CD4-positive, CD25-positive, alpha-beta regulatory T cell (primary cell): ENCODE measurements around the gene COPS7A. TPM values are rescaled to one million over a fixed set of nuclear protein-coding genes. Genes with fewer than 3 reads are reported as not detected.
"Not testable (repeated sequence)": the region's sequence is repeated elsewhere in the genome, so short reads cannot be mapped to it uniquely, and the experiment has no call there.

Experiments used
- ATAC-seq, 2 donors: fragments of 150-1000 bp; cut with Tn5 transposase; one replicate each; pipeline ENCODE4 v1.10.0; 2021; ENCODE audit warnings: low read depth in 2 of 2, moderate number of reproducible peaks in 2 of 2, moderate library complexity in 1 of 2
- DNase-seq, 3 donors: peaks; one replicate each; pipeline versions ENCODE4 v3.0.0 to v3.0.0-alpha.2; 2012 to 2022; ENCODE audit warnings: mixed read lengths in 1 of 3
- H3K27ac ChIP-seq: one replicate; pipeline ENCODE4 v1.7.0; 2013; ENCODE audit warnings: mild to moderate bottlenecking, low read length; ENCODE audit not compliant: insufficient read depth, poor library complexity, severe bottlenecking
- H3K27me3 ChIP-seq: one replicate; pipeline ENCODE4 v1.7.0; 2013; ENCODE audit warnings: low read length; ENCODE audit not compliant: control insufficient read depth, insufficient read depth
- H3K36me3 ChIP-seq: one replicate; pipeline ENCODE4 v1.7.0; 2013; ENCODE audit warnings: mild to moderate bottlenecking, low read length, moderate library complexity; ENCODE audit not compliant: control insufficient read depth, insufficient read depth
- H3K4me1 ChIP-seq: 2 replicates; pipeline ENCODE4 v1.7.0; 2013; ENCODE audit warnings: mild to moderate bottlenecking, low read length; ENCODE audit not compliant: insufficient read depth, control insufficient read depth, poor library complexity, severe bottlenecking
- H3K4me3 ChIP-seq: one replicate; pipeline ENCODE4 v1.7.0; 2013; ENCODE audit warnings: low read depth, mild to moderate bottlenecking, low read length, moderate library complexity
- H3K9me3 ChIP-seq, 2 experiments: 1 replicate in 1 of 2; 2 replicates in 1 of 2; pipeline ENCODE4 v1.7.0; 2013; ENCODE audit warnings: low read length in 2 of 2, mild to moderate bottlenecking in 1 of 2, moderate library complexity in 1 of 2; ENCODE audit not compliant: control insufficient read depth in 2 of 2
- H3K27ac Mint-ChIP-seq, 3 donors: one replicate each; pipeline ENCODE4 v1.8.0; 2020 to 2022; ENCODE audit warnings: mild to moderate bottlenecking in 3 of 3, mixed read lengths in 3 of 3, moderate library complexity in 2 of 3
- H3K27me3 Mint-ChIP-seq: one replicate; pipeline ENCODE4 v1.8.0; 2022; ENCODE audit warnings: mild to moderate bottlenecking, mixed read lengths
- H3K36me3 Mint-ChIP-seq: one replicate; pipeline ENCODE4 v1.8.0; 2020; ENCODE audit warnings: mixed read lengths
- H3K4me1 Mint-ChIP-seq, 4 donors: one replicate each; pipeline ENCODE4 v1.8.0; 2020 to 2022; ENCODE audit warnings: mixed read lengths in 4 of 4, mild to moderate bottlenecking in 1 of 4
- H3K4me3 Mint-ChIP-seq, 4 donors: one replicate each; pipeline ENCODE4 v1.8.0; 2020 to 2022; ENCODE audit warnings: mild to moderate bottlenecking in 4 of 4, mixed read lengths in 4 of 4, moderate library complexity in 3 of 4
- H3K9me3 Mint-ChIP-seq, 7 donors: one replicate each; pipeline ENCODE4 v1.8.0; 2020 to 2022; ENCODE audit warnings: mixed read lengths in 7 of 7, mild to moderate bottlenecking in 3 of 7, moderate library complexity in 2 of 7
- polyA plus RNA-seq, 4 donors: library from polyadenylated mRNA; unstranded; fragments of 300-500 nt; fragmentation: Illumina TruSeq; gene quantifications; one replicate each; pipeline ENCODE4 v1.2.3, GENCODE V29; 2021
- total RNA-seq: library from RNA; stranded (reverse); gene quantifications from one replicate; pipeline ENCODE4 v1.2.3, GENCODE V29; 2022

COPS7A gene
- total and polyA plus RNA-seq, 5 donors from 2014 or later: 20.7 to 48.4 (median 41.3) TPM

DNA sequence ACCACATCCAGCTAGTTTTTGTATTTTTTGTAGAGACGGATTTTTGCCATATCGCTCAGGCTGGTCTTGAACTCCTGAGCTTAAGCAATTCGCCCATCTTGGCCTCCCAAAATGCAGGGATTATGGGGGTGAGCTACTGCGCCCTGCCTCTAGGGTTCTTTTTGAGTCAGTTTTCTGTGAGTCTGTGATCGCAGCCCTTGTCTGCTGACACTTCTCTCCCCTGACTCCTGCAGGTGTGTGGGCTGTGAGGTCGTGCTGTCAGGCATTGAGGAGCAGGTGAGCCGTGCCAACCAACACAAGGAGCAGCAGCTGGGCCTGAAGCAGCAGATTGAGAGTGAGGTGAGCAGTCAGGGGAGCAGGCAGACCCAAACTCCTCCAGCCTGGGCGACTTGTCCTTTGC is 6.3 kb downstream of the COPS7A start:
- Histone ChIP-seq H3K27ac (no peak overlapping the region), H3K4me1 (no peaks in the 10 kb centered on the region), H3K4me3 (no peak overlapping the region), H3K9me3 (no peaks in the 10 kb centered on the region), H3K36me3 (peaks cover 54% of the 10 kb centered on the region), H3K27me3 (no peaks in the 10 kb centered on the region)
- Mint-ChIP-seq H3K27ac (no peak overlapping the region), H3K4me1 (peaks cover 0 to 15% (median 6%) of the 10 kb centered on the region in 4 donors), H3K36me3 (peaks cover 45% of the 10 kb centered on the region), H3K9me3 (no peaks in the 10 kb centered on the region), H3K27me3 (peaks cover 4% of the 10 kb centered on the region), H3K4me3 (no peak overlapping the region)
- DNase-seq (no peak), ATAC-seq (no peak)

DNA sequence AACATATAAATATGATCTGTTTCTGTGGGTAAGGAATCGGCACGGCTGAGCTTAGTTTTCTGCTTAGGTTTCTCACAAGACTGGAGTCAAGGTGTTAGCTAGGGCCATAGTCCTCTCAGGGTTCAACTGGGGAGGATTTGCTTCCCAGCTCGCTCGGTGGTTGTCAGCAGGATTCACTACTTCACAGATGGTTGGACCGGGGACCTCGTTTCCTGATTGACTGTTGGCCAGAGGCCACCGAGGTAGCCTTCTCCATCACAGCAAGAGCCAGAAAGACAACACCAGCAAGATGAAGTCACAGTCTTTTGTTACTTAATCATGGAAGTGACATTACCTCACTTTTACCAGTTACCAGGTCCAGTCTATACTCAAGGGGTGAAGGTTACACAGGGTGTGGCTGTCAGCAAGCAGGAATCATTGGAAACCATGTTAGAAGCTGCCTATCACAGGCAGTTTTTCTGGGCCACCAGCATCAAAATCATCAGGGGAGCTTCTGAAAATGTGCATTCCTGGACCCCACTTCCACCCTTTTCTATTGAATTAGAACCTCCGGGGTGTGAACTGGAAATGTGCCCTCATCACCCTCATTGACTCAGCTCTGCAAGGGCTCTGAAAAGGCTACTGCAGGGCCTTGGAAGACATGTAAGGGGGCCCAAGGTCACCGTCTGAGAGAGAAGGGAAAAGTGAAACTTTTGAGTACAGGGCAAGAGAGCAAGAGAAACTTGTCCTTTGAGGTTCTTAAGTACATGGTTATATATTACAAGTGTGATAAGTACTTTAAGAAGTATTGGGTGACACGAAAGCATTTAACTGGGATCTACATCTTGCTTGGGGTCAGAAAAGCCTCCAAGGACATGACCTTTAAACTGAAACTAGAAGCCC is 10.9 kb downstream of the COPS7A start:
- Histone ChIP-seq H3K4me3 (no peak overlapping the region), H3K4me1 (no peaks in the 10 kb centered on the region), H3K27ac (no peak overlapping the region), H3K27me3 (no peaks in the 10 kb centered on the region), H3K36me3 (peaks cover 34% of the 10 kb centered on the region), H3K9me3 (no peaks in the 10 kb centered on the region)
- Mint-ChIP-seq H3K9me3 (no peaks in the 10 kb centered on the region), H3K27ac (peak overlapping the region in 1 of 3 donors; percentile 38), H3K27me3 (no peaks in the 10 kb centered on the region), H3K4me1 (peaks cover 0 to 5% (median 2%) of the 10 kb centered on the region in 4 donors), H3K36me3 (peaks cover 33% of the 10 kb centered on the region), H3K4me3 (no peak overlapping the region)
- DNase-seq: no peak
- no peak for ATAC-seq

DNA sequence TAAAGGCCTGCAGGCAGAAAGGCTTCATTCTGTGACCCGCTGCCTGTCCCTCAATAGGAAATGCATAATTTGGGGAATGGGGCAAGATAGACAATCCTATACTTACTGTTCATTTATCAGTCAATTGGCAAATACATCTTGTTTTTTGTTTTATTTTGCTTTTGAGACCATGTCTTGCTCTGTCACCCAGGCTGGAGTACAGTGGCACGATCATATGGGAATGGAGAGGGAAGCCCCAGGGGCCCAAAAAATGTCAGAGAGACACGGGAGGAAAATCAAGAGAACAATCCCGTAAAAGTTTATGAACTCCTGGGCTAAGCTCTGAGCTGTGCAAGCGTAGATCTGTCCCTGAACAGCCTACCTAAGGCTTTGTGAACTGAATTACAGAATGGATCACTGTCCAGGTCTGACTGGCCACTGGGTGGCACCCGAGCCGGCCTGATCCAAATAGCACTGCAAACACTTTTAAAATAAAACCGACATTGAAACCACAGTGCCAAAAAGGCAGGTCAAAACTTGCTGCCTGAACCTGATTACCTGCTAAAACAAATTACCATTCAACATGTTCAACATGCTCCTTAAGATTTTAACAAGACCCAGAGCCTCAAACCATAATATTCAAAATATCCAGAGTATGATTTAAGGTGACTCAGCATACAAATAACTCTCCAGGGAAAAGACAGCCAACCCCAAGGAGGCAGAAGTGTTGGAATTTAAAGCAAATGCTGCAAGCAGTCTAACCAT is 11.8 kb downstream of the COPS7A start:
- Histone ChIP-seq H3K27ac (no peak overlapping the region), H3K4me3 (no peak overlapping the region), H3K36me3 (peaks cover 25% of the 10 kb centered on the region), H3K27me3 (no peaks in the 10 kb centered on the region), H3K4me1 (no peaks in the 10 kb centered on the region), H3K9me3 (no peaks in the 10 kb centered on the region)
- Mint-ChIP-seq H3K36me3 (peaks cover 26% of the 10 kb centered on the region), H3K4me1 (peaks cover 0 to 5% (median 2%) of the 10 kb centered on the region in 4 donors), H3K4me3 (no peak overlapping the region), H3K27me3 (no peaks in the 10 kb centered on the region), H3K9me3 (no peaks in the 10 kb centered on the region), H3K27ac (peak overlapping the region in 1 of 3 donors; percentile 38)
- ATAC-seq (peak; percentile 43 to 52), DNase-seq (peak in 2 of 3 donors; percentile 42 to 58)

DNA sequence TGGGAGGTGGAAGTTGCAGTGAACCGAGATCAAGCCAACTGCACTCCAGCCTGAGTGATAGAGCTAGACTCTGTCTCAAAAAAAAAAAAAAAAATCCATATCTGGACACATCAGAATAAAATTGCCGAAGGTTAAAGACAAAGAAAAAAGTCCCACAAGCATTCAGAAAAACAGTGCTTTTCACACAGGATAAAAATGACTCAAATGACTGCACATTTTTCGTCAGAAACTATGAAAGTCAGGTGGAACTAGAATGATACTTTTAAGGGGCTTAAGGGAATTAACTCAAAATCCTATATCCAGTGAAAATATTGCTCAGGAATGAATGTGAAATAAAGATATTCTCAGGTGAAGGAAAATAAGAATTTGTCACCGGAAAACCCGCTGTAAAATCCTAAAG is 12.9 kb downstream of the COPS7A start:
- H3K9me3 Mint-ChIP-seq: no peaks in the 10 kb centered on the region
- H3K27me3 Mint-ChIP-seq: no peaks in the 10 kb centered on the region
- peaks cover 0 to 5% (median 2%) of the 10 kb centered on the region in 4 donors for H3K4me1 Mint-ChIP-seq
- no peak overlapping the region for H3K27ac ChIP-seq
- peaks cover 15% of the 10 kb centered on the region for H3K36me3 ChIP-seq
- H3K36me3 Mint-ChIP-seq: peaks cover 18% of the 10 kb centered on the region
- no peaks in the 10 kb centered on the region for H3K4me1 ChIP-seq
- ATAC-seq (no peak), DNase-seq (no peak)
- no peak overlapping the region for H3K4me3 Mint-ChIP-seq
- no peaks in the 10 kb centered on the region for H3K9me3 ChIP-seq
- no peak overlapping the region for H3K27ac Mint-ChIP-seq
- H3K27me3 ChIP-seq: no peaks in the 10 kb centered on the region
- no peak overlapping the region for H3K4me3 ChIP-seq

DNA sequence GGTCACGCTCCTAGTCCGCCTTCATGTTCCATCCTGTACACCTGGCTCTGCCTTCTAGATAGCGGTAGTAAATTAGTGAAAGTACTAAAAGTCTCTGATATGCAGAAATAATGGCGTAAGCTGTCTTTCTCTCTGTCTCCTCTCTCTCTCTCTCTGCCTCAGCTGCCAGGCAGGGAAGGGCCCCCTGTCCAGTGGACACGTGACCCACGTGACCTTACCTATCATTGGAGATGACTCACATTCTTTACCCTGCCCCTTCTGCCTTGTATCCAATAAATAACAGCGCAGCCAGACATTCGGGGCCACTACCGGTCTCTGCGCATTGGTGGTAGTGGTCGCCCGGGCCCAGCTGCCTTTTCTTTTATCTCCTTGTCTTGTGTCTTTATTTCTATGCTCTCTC is 18.2 kb downstream of the COPS7A start:
- H3K4me1 Mint-ChIP-seq: peaks cover 0 to 13% (median 5%) of the 10 kb centered on the region in 4 donors
- H3K4me3 Mint-ChIP-seq, H3K27me3 Mint-ChIP-seq, H3K36me3 Mint-ChIP-seq, ATAC-seq, H3K4me3 ChIP-seq, H3K9me3 Mint-ChIP-seq, H3K4me1 ChIP-seq, H3K27ac ChIP-seq, H3K36me3 ChIP-seq, H3K9me3 ChIP-seq, H3K27me3 ChIP-seq, H3K27ac Mint-ChIP-seq, DNase-seq: not testable (repeated sequence)

DNA sequence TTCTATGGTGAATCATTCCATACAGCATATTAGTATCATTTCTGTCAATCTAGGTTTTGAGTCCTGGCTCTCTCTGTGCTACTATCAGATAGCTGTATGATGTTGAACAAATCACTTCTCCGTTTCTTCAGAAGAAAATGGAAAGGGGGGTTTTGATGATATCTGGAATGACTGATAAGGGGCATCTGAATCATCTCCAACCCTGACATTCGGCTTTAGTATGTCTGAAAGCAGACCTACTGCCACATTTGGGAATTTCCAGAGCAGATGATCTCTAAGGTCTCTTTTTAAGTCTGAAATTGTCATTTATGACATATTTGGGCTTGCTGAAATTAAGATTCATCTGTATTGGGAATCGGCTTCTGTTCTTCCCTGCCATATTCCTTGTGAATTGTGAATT is 19.0 kb downstream of the COPS7A start:
- Histone ChIP-seq H3K9me3 (no peaks in the 10 kb centered on the region), H3K4me1 (no peaks in the 10 kb centered on the region), H3K27ac (no peak overlapping the region), H3K36me3 (peaks cover 6% of the 10 kb centered on the region), H3K4me3 (no peak overlapping the region), H3K27me3 (no peaks in the 10 kb centered on the region)
- Mint-ChIP-seq H3K9me3 (peaks cover 0 to 2% (median 0%) of the 10 kb centered on the region in 7 donors), H3K27me3 (no peaks in the 10 kb centered on the region), H3K27ac (no peak overlapping the region), H3K36me3 (peaks cover 16% of the 10 kb centered on the region), H3K4me1 (peaks cover 0 to 13% (median 6%) of the 10 kb centered on the region in 4 donors), H3K4me3 (no peak overlapping the region)
- DNase-seq (no peak), ATAC-seq (no peak)

DNA sequence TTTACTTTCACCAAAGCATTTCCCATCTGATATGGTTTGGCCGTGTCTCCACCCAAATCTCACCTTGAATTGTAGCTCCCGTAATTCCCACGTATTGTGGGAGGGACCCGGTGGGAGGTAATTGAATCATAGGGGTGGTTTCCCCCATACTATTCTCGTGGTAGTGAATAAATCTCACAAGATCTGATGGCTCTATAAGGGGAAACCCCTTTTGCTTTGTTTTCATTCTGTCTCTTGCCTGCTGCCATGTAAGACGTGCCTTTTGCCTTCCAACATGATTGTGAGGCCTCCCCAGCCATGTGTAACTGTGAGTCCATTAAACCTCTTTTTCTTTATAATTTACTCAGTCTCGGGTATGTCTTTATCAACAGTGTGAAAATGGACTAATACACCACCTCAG is 19.5 kb downstream of the COPS7A start:
- H3K27me3 ChIP-seq, H3K4me1 ChIP-seq, H3K4me3 Mint-ChIP-seq, H3K27me3 Mint-ChIP-seq, H3K9me3 ChIP-seq, H3K9me3 Mint-ChIP-seq, H3K27ac ChIP-seq, ATAC-seq, DNase-seq, H3K27ac Mint-ChIP-seq, H3K4me3 ChIP-seq: not testable (repeated sequence)
- H3K36me3 Mint-ChIP-seq: peaks cover 21% of the 10 kb centered on the region
- peaks cover 11% of the 10 kb centered on the region for H3K36me3 ChIP-seq
- H3K4me1 Mint-ChIP-seq: peaks cover 0 to 15% (median 7%) of the 10 kb centered on the region in 4 donors
